ENCODE measurements around the gene TUBGCP3. TPM values are rescaled to one million over a fixed set of nuclear protein-coding genes. Genes with fewer than 3 reads are reported as not detected.

TUBGCP3 gene
- total and polyA plus RNA-seq, 2 experiments from 2014 or later = 12.8 to 40.2 TPM

DNA sequence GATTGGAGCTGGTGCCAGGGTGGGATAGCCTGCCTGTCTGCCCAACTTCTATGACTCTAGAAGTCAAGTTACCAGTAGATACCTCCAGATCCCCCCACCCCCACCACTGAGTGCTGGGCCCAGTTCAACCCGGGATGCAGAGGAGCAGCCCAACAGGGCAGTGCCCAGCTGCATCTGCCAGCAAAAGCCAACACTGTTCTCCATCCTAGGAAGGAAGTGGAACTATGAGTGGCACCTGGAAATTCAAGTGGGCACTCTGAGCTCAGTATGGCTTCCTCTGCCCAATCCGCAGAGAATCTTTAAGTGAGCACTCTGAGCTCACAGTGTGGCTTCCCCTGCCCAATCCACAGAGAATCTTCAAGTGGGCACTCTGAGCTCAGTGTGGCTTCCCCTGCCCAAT is 14.2 kb downstream of the TUBGCP3 start:
- Histone ChIP-seq H3K4me2 (0 out of 2 replicates have a peak overlapping the region, but pooled peaks have one; percentile 35), H3K4me3 (no peak overlapping the region), H2AFZ (no peak overlapping the region), H3K36me3 (ENCODE audit: insufficient read depth) (0 out of 2 replicates have a peak, but pooled peaks cover 4% of the 10 kb centered on the region), H3K27ac (ENCODE audit: low read depth) (no peak overlapping the region), H3K9me2 (ENCODE audit: insufficient read depth) (no peaks in the 10 kb centered on the region), H3K4me1 (ENCODE audit: insufficient read depth) (peaks cover 45% of the 10 kb centered on the region), H3K27me3 (ENCODE audit: insufficient read depth) (no peaks in the 10 kb centered on the region), H4K20me1 (replicated peaks; ENCODE audit: insufficient read depth) (peaks cover 25% of the 10 kb centered on the region), H3F3A (replicated peaks; ENCODE audit: low read depth) (no peaks in the 10 kb centered on the region), H3K79me2 (replicated peaks; ENCODE audit: insufficient read depth) (peaks cover 94% of the 10 kb centered on the region)
- TF ChIP-seq CTCF (conservative IDR thresholded peaks at IDR 0.05; ENCODE audit: low read depth in 2 of 2) (no peak), REST (IDR thresholded peaks at IDR 0.05; ENCODE audit: unreplicated experiment) (no peak), STAT1 (IDR thresholded peaks at IDR 0.05; ENCODE audit: unreplicated experiment) (no peak), JUNB (IDR thresholded peaks at IDR 0.05; ENCODE audit: unreplicated experiment) (no peak), EZH2 (IDR thresholded peaks at IDR 0.05; ENCODE audit: low read depth, unreplicated experiment) (no peak), ZNF331 (CRISPR knock-in tag; IDR thresholded peaks at IDR 0.05; ENCODE audit: low read depth) (no peak), POLR2AphosphoS5 (IDR thresholded peaks at IDR 0.05; ENCODE audit: low read depth) (no peak), NANOG (IDR thresholded peaks at IDR 0.05; ENCODE audit: borderline replicate concordance) (no peak), ZNF114 (CRISPR knock-in tag; IDR thresholded peaks at IDR 0.05) (no peak), EZH2phosphoT487 (IDR thresholded peaks at IDR 0.05; ENCODE audit: unreplicated experiment) (no peak), CREB1 (CRISPR knock-in tag; IDR thresholded peaks at IDR 0.05; ENCODE audit: low read depth) (no peak)
- TF ChIP-seq, protein P1, sequence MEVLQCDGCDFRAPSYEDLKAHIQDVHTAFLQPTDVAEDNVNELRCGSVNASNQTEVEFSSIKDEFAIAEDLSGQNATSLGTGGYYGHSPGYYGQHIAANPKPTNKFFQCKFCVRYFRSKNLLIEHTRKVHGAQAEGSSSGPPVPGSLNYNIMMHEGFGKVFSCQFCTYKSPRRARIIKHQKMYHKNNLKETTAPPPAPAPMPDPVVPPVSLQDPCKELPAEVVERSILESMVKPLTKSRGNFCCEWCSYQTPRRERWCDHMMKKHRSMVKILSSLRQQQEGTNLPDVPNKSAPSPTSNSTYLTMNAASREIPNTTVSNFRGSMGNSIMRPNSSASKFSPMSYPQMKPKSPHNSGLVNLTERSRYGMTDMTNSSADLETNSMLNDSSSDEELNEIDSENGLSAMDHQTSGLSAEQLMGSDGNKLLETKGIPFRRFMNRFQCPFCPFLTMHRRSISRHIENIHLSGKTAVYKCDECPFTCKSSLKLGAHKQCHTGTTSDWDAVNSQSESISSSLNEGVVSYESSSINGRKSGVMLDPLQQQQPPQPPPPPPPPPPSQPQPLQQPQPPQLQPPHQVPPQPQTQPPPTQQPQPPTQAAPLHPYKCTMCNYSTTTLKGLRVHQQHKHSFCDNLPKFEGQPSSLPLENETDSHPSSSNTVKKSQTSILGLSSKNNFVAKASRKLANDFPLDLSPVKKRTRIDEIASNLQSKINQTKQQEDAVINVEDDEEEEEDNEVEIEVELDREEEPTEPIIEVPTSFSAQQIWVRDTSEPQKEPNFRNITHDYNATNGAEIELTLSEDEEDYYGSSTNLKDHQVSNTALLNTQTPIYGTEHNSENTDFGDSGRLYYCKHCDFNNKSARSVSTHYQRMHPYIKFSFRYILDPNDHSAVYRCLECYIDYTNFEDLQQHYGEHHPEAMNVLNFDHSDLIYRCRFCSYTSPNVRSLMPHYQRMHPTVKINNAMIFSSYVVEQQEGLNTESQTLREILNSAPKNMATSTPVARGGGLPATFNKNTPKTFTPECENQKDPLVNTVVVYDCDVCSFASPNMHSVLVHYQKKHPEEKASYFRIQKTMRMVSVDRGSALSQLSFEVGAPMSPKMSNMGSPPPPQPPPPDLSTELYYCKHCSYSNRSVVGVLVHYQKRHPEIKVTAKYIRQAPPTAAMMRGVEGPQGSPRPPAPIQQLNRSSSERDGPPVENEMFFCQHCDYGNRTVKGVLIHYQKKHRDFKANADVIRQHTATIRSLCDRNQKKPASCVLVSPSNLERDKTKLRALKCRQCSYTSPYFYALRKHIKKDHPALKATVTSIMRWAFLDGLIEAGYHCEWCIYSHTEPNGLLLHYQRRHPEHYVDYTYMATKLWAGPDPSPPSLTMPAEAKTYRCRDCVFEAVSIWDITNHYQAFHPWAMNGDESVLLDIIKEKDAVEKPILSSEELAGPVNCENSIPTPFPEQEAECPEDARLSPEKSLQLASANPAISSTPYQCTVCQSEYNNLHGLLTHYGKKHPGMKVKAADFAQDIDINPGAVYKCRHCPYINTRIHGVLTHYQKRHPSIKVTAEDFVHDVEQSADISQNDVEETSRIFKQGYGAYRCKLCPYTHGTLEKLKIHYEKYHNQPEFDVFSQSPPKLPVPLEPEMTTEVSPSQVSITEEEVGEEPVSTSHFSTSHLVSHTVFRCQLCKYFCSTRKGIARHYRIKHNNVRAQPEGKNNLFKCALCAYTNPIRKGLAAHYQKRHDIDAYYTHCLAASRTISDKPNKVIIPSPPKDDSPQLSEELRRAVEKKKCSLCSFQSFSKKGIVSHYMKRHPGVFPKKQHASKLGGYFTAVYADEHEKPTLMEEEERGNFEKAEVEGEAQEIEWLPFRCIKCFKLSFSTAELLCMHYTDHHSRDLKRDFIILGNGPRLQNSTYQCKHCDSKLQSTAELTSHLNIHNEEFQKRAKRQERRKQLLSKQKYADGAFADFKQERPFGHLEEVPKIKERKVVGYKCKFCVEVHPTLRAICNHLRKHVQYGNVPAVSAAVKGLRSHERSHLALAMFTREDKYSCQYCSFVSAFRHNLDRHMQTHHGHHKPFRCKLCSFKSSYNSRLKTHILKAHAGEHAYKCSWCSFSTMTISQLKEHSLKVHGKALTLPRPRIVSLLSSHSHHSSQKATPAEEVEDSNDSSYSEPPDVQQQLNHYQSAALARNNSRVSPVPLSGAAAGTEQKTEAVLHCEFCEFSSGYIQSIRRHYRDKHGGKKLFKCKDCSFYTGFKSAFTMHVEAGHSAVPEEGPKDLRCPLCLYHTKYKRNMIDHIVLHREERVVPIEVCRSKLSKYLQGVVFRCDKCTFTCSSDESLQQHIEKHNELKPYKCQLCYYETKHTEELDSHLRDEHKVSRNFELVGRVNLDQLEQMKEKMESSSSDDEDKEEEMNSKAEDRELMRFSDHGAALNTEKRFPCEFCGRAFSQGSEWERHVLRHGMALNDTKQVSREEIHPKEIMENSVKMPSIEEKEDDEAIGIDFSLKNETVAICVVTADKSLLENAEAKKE (CRISPR knock-in tag; IDR thresholded peaks at IDR 0.05) = no peak
- TF ChIP-seq, protein P2, sequence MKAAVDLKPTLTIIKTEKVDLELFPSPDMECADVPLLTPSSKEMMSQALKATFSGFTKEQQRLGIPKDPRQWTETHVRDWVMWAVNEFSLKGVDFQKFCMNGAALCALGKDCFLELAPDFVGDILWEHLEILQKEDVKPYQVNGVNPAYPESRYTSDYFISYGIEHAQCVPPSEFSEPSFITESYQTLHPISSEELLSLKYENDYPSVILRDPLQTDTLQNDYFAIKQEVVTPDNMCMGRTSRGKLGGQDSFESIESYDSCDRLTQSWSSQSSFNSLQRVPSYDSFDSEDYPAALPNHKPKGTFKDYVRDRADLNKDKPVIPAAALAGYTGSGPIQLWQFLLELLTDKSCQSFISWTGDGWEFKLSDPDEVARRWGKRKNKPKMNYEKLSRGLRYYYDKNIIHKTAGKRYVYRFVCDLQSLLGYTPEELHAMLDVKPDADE (IDR thresholded peaks at IDR 0.05) = no peak
- Mint-ChIP-seq H3K27ac (no peak overlapping the region), H3K27me3 (ENCODE audit: insufficient read depth, low read depth, poor library complexity) (peaks cover 4% of the 10 kb centered on the region), H3K4me1 (peaks cover 43% of the 10 kb centered on the region), H3K36me3 (ENCODE audit: low read depth) (peaks cover 16% of the 10 kb centered on the region), H3K9me3 (peaks cover 3% of the 10 kb centered on the region), H3K4me3 (no peak overlapping the region)
- DNase-seq (ENCODE audit: low spot score) (no peak), ATAC-seq (no peak)
